Measurements from ENCODE around the gene COL4A5.

DNA sequence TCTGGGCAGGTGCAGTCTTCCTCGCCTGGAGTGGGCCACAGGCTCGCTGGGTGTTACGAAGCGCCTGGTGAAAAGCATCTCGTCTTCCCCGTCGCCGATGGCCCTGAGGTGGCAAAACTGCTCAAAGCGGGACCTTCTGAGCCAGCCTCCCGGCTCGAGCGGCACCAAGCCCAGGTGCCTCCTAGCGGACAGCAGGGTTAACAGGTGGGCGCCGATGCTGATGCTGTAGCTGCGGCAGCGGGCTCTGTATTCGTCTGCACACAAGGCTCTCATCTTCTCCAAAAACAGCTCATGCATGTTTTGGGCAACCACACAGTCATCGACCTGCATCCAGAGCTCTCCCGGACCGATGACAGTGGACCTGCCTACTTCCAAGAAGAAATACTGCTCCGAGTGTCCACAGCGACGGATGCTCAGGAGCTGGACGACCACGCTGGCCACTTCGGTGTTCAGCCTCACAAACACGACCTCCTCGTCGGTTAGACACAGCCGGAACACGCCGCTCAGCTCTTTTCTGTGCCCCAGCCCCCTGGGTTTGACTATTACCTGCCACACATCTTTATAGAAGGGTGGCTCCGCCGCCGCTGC is 295.5 kb downstream of the COL4A5 start:
- TF ChIP-seq, protein P1, sequence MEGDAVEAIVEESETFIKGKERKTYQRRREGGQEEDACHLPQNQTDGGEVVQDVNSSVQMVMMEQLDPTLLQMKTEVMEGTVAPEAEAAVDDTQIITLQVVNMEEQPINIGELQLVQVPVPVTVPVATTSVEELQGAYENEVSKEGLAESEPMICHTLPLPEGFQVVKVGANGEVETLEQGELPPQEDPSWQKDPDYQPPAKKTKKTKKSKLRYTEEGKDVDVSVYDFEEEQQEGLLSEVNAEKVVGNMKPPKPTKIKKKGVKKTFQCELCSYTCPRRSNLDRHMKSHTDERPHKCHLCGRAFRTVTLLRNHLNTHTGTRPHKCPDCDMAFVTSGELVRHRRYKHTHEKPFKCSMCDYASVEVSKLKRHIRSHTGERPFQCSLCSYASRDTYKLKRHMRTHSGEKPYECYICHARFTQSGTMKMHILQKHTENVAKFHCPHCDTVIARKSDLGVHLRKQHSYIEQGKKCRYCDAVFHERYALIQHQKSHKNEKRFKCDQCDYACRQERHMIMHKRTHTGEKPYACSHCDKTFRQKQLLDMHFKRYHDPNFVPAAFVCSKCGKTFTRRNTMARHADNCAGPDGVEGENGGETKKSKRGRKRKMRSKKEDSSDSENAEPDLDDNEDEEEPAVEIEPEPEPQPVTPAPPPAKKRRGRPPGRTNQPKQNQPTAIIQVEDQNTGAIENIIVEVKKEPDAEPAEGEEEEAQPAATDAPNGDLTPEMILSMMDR (IDR thresholded peaks at IDR 0.05; ENCODE audit: extremely low read depth in 1 of 2, insufficient read depth in 1 of 2, low read depth in 1 of 2, low read length in 2 of 2): no peak
- TF ChIP-seq, protein P2, sequence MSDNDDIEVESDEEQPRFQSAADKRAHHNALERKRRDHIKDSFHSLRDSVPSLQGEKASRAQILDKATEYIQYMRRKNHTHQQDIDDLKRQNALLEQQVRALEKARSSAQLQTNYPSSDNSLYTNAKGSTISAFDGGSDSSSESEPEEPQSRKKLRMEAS (IDR thresholded peaks at IDR 0.05; ENCODE audit: insufficient read depth, insufficient read length): no peak
- TF ChIP-seq POLR2AphosphoS5 (IDR thresholded peaks at IDR 0.05; ENCODE audit: insufficient read depth, low read depth, low read length): no peak
- no peak for TF ChIP-seq POLR2A (IDR thresholded peaks at IDR 0.05; ENCODE audit: low read depth, low read length)
